VCaP (cell line): ENCODE results near the gene ACSS2.
A peak's percentile ranks its signal among the peaks of the same experiment; 100 is the strongest.

ENCODE experiments used
- H3K27ac ChIP-seq: fragments of 450-650 bp; 2 replicates; pipeline ENCODE4 v1.5.1; 2017
- CTCF ChIP-seq: fragments of 450-650 bp; conservative IDR thresholded peaks from 2 replicates; pipeline ENCODE4 v1.5.1; 2017; ENCODE audit warnings: mild to moderate bottlenecking, moderate library complexity

Gene ACSS2

GRCh38 chr20:34926581-34926980, 50.2 kb downstream of the ACSS2 start:
- no peak overlapping the region for H3K27ac ChIP-seq
- TF ChIP-seq CTCF = no peak

- H3K27ac ChIP-seq = no peak overlapping the region
- no peak for TF ChIP-seq CTCF
These were observed 51.3 kb downstream of the ACSS2 start for GRCh38 chr20:34927736-34928135.

- TF ChIP-seq CTCF = no peak
- no peak overlapping the region for H3K27ac ChIP-seq
These were observed 52.0 kb downstream of the ACSS2 start for GRCh38 chr20:34928411-34928810.

- no peak for TF ChIP-seq CTCF
These were observed 55.4 kb downstream of the ACSS2 start for GRCh38 chr20:34931771-34932170.

GRCh38 chr20:34938466-34939163, 62.2 kb downstream of the ACSS2 start:
- TF ChIP-seq CTCF = no peak
- H3K27ac ChIP-seq = peak overlapping the region; percentile 32

More at GRCh38 chr20:34931771-34932170, 55.4 kb downstream of the ACSS2 start:
- H3K27ac ChIP-seq = no peak overlapping the region

GRCh38 chr20:34940081-34940481, 63.7 kb downstream of the ACSS2 start:
- no peak for TF ChIP-seq CTCF
- H3K27ac ChIP-seq = no peak overlapping the region

GRCh38 chr20:34941226-34941625, 64.8 kb downstream of the ACSS2 start:
- TF ChIP-seq CTCF = no peak
- no peak overlapping the region for H3K27ac ChIP-seq
